SK-N-SH (cell line): ENCODE measurements around the gene ARL11. TPM values are rescaled to one million over a fixed set of nuclear protein-coding genes. Genes with fewer than 3 reads are reported as not detected.

ENCODE experiments used
- CTCF ChIA-PET: fragments of 300-600, 350-600 bp; formaldehyde crosslinking; extraction: SDS; loops from one replicate; lab custom pipeline; 2021; lab: Yijun Ruan, JAX
- POLR2A ChIA-PET: fragments of 350-600 bp; sonication (Branson Sonifier 250); formaldehyde crosslinking; extraction: SDS; loops from one replicate; lab custom pipeline; 2020; ENCODE audit warnings: antibody characterized with exemption, inconsistent platforms; lab: Yijun Ruan, JAX
- DNase-seq: peaks from one replicate; pipeline ENCODE4 v3.0.0; 2012
- H2AFZ ChIP-seq: fragments of 200-600 bp; sonication (generic); 2 replicates; pipeline ENCODE4 v1.8.1; 2016; ENCODE audit warnings: antibody characterized with exemption, mild to moderate bottlenecking, low read depth
- H3F3A ChIP-seq: fragments of 200-600 bp; sonication (generic); replicated peaks from 2 replicates; pipeline ENCODE3; 2016; ENCODE audit warnings: antibody characterized with exemption, mild to moderate bottlenecking; ENCODE audit not compliant: insufficient read depth
- H3K27ac ChIP-seq, 2 experiments: fragments of 200-500 bp in 1 of 2; fragments of 200-600 bp in 1 of 2; sonication (Bioruptor generic) in 1 of 2; sonication (generic), shearing (Covaris generic) in 1 of 2; 2 replicates each; pipeline versions ENCODE4 v1.5.1 to v1.6.1; 2014 to 2016; ENCODE audit warnings: low read depth in 2 of 2, inconsistent platforms in 1 of 2, low read length in 1 of 2, mild to moderate bottlenecking in 1 of 2, mixed read lengths in 1 of 2
- H3K27me3 ChIP-seq: fragments of 200-600 bp; sonication (generic), shearing (Covaris generic); 2 replicates; pipeline ENCODE4 v1.6.1; 2016; ENCODE audit warnings: mixed run types; ENCODE audit not compliant: insufficient read depth
- H3K36me3 ChIP-seq, 2 experiments: fragments of 200-500 bp in 1 of 2; fragments of 200-600 bp in 1 of 2; sonication (Bioruptor generic) in 1 of 2; sonication (generic) in 1 of 2; replicated peaks in 1 of 2; 2 replicates each; pipeline versions ENCODE3 to v1.5.1; 2014 to 2016; ENCODE audit warnings: low read length in 1 of 2, mild to moderate bottlenecking in 1 of 2; ENCODE audit not compliant: insufficient read depth in 2 of 2, control insufficient read depth in 1 of 2
- H3K4me1 ChIP-seq, 2 experiments: fragments of 200-500 bp in 1 of 2; fragments of 200-600 bp in 1 of 2; sonication (Bioruptor generic) in 1 of 2; sonication (generic), shearing (Covaris generic) in 1 of 2; 2 replicates each; pipeline versions ENCODE4 v1.5.1 to v1.6.1; 2014 to 2016; ENCODE audit warnings: low read depth in 1 of 2, low read length in 1 of 2, mixed run types in 1 of 2; ENCODE audit not compliant: insufficient read depth in 2 of 2, control insufficient read depth in 1 of 2
- H3K4me2 ChIP-seq: fragments of 200-600 bp; sonication (generic), shearing (Covaris generic); 2 replicates; pipeline ENCODE4 v1.6.1; 2017; ENCODE audit warnings: mixed run types
- H3K4me3 ChIP-seq, 2 experiments: fragments of 200-500 bp in 1 of 2; fragments of 200-600 bp in 1 of 2; sonication (Bioruptor generic) in 1 of 2; sonication (generic), shearing (Covaris generic) in 1 of 2; 2 replicates each; pipeline versions ENCODE4 v1.5.1 to v1.8.1; 2014 to 2016; ENCODE audit warnings: low read depth in 2 of 2, inconsistent platforms in 1 of 2, low read length in 1 of 2, mild to moderate bottlenecking in 1 of 2, mixed read lengths in 1 of 2, moderate library complexity in 1 of 2
- H3K79me2 ChIP-seq: fragments of 200-600 bp; sonication (generic); 2 replicates; pipeline ENCODE4 v1.8.1; 2017; ENCODE audit warnings: mild to moderate bottlenecking; ENCODE audit not compliant: insufficient read depth
- H3K9ac ChIP-seq: fragments of 200-600 bp; sonication (generic); 2 replicates; pipeline ENCODE4 v1.6.1; 2017; ENCODE audit warnings: mixed run types
- H3K9me2 ChIP-seq: fragments of 200-600 bp; sonication (generic); 2 replicates; pipeline ENCODE4 v1.6.1; 2017; ENCODE audit warnings: mixed run types
- H3K9me3 ChIP-seq: fragments of 200-600 bp; sonication (generic); 2 replicates; pipeline ENCODE4 v1.6.1; 2017; ENCODE audit warnings: mixed run types, mild to moderate bottlenecking, moderate library complexity
- H4K20me1 ChIP-seq: fragments of 200-600 bp; sonication (generic); 2 replicates; pipeline ENCODE4 v1.6.1; 2017; ENCODE audit warnings: mild to moderate bottlenecking, mixed run types; ENCODE audit not compliant: insufficient read depth
- CHD2 ChIP-seq: fragments of 150-350 bp; IDR thresholded peaks from 2 replicates; pipeline ENCODE4 v1.6.1; 2018; ENCODE audit warnings: low read length; ENCODE audit not compliant: partially characterized antibody
- ELF1 ChIP-seq: IDR thresholded peaks from 2 replicates; pipeline ENCODE4 v1.4.0; 2012
- GATA2 ChIP-seq: sonication (generic); formaldehyde crosslinking; IDR thresholded peaks from 2 replicates; pipeline ENCODE4 v1.5.0; 2020; ENCODE audit warnings: mild to moderate bottlenecking, missing genetic modification reagents
- MAX ChIP-seq: IDR thresholded peaks from 2 replicates; pipeline ENCODE4 v1.4.0; 2012; ENCODE audit warnings: low read depth
- MXI1 ChIP-seq: IDR thresholded peaks from 2 replicates; pipeline ENCODE4 v1.6.1; 2012; ENCODE audit warnings: mild to moderate bottlenecking, low read depth, low read length, improper control_type of control experiment
- NFIC ChIP-seq: IDR thresholded peaks from 2 replicates; pipeline ENCODE4 v1.4.0; 2012; ENCODE audit warnings: borderline replicate concordance
- NRF1 ChIP-seq: IDR thresholded peaks from 2 replicates; pipeline ENCODE4 v1.6.1; 2012; ENCODE audit warnings: low read depth, mild to moderate bottlenecking, low read length
- POLR2AphosphoS5 ChIP-seq: IDR thresholded peaks from 2 replicates; pipeline ENCODE4 v1.6.1; 2012; ENCODE audit warnings: low read depth, low read length
- SIN3A ChIP-seq: IDR thresholded peaks from 2 replicates; pipeline ENCODE4 v1.6.1; 2012; ENCODE audit warnings: low read depth, mild to moderate bottlenecking, low read length, moderate library complexity, borderline replicate concordance
- TAF1 ChIP-seq: IDR thresholded peaks from 2 replicates; pipeline ENCODE4 v1.6.1; 2012; ENCODE audit warnings: low read depth, mild to moderate bottlenecking, low read length, moderate library complexity, borderline replicate concordance
- TEAD4 ChIP-seq: IDR thresholded peaks from 2 replicates; pipeline ENCODE4 v1.4.0; 2012; ENCODE audit warnings: mild to moderate bottlenecking, borderline replicate concordance; ENCODE audit not compliant: insufficient read depth
- USF1 ChIP-seq: IDR thresholded peaks from 2 replicates; pipeline ENCODE4 v1.4.0; 2012; ENCODE audit warnings: low read depth, borderline replicate concordance
- USF2 ChIP-seq: fragments of 150-350 bp; IDR thresholded peaks from 2 replicates; pipeline ENCODE4 v1.6.1; 2017; ENCODE audit warnings: antibody characterized with exemption, low read length, low read depth, borderline replicate concordance
- WGBS: methylation state at CpG from one replicate; pipeline ENCODE4 v1.1.6; 2017; ENCODE audit warnings: low lambda C conversion rate; 5-methylcytosine and 5-hydroxymethylcytosine counted together
- polyA plus RNA-seq, 3 experiments: library from polyadenylated mRNA; depleted of rRNA; stranded (reverse); fragments of >200 nt; gene quantifications; 2 replicates each; pipeline ENCODE4 v1.2.3, GENCODE V29; 2012

The ARL11 gene
- polyA plus RNA-seq, 1 of the 3 experiments (the other 2 are of a cell fraction): not detected

GRCh38 chr13:49585220-49586157 is 42.8 kb upstream of the ARL11 start, which contains the start of gene RCBTB1:
Gene RCBTB1, minus strand, starts transcription at chr13:49585558. Its CDS starts 18,279 bp downstream, at chr13:49567279.
- H3K9me2 ChIP-seq: no peaks in the 10 kb centered on the region
- no peaks in the 10 kb centered on the region for H3K27me3 ChIP-seq
- 4% methylated on average over 21 of the region's 87 CpGs for WGBS
- peaks cover 0 to 6% of the 10 kb centered on the region in 2 experiments; a peak in 2 of 4 replicates for H3K4me1 ChIP-seq
- peaks cover 36% of the 10 kb centered on the region for H3K79me2 ChIP-seq
- POLR2A ChIA-PET: interaction anchor here (0.9 to 1.5 kb wide), 4 partner anchors 12 to 141 kb away, joined by 3 to 12 read pairs (median 3); partner anchors contain the start of genes CAB39L and SETDB2
- H3K9me3 ChIP-seq: no peaks in the 10 kb centered on the region
- H3K27ac ChIP-seq: peak within 1 kb of the TSS; percentile 74 to 82
- H3F3A ChIP-seq: peaks cover 9% of the 10 kb centered on the region
- H2AFZ ChIP-seq: peak within 1 kb of the TSS; percentile 98
- TF ChIP-seq TAF1: peak; percentile 56; the same call in 1 of the 2 replicates
- TF ChIP-seq CHD2: peak; percentile 2
- TF ChIP-seq NFIC: peak; percentile 55; the same call in 1 of the 2 replicates
- TF ChIP-seq ELF1: no peak
- no peak for TF ChIP-seq TEAD4
- TF ChIP-seq USF2: peak; percentile 96
- TF ChIP-seq MXI1: peak; percentile 65
- peak; percentile 95 for TF ChIP-seq USF1
- TF ChIP-seq MAX: peak; percentile 19
- TF ChIP-seq SIN3A: 0 out of 2 replicates have a peak, but pooled peaks have one; percentile 18
- TF ChIP-seq GATA2 (CRISPR knock-in tag): no peak
- TF ChIP-seq NRF1: no peak
- peak; percentile 57; the same call in 1 of the 2 replicates for TF ChIP-seq POLR2AphosphoS5
- no peaks in the 10 kb centered on the region for H4K20me1 ChIP-seq
- H3K4me2 ChIP-seq: peak within 1 kb of the TSS; percentile 94
- CTCF ChIA-PET: interaction anchor here (1.6 to 2.7 kb wide), 3 partner anchors 17 to 285 kb away, joined by 5 to 13 read pairs (median 5); no protein-coding TSS in a partner anchor
- peaks cover 0 to 3% of the 10 kb centered on the region in 2 experiments for H3K36me3 ChIP-seq
- peak within 1 kb of the TSS; percentile 83 for H3K9ac ChIP-seq
- H3K4me3 ChIP-seq: peak within 1 kb of the TSS; percentile 78 to 96
- DNase-seq: peak; percentile 99
